Stimulated activated naive CD4-positive, alpha-beta T cell (primary cell): ENCODE results near the gene PTPRN2.

Experiments used
- DNase-seq, 6 experiments: peaks; one replicate each; lab custom pipeline; 2025; lab: John Stamatoyannopoulos, UW

The PTPRN2 gene

GRCh38 chr7:158011941-158012340, 575.7 kb downstream of the PTPRN2 start:
- DNase-seq, result no peak

GRCh38 chr7:158010961-158011693, 576.5 kb downstream of the PTPRN2 start:
- DNase-seq, result no peak

- no peak for DNase-seq
These were observed 577.7 kb downstream of the PTPRN2 start for GRCh38 chr7:158009886-158010285.

DNA sequence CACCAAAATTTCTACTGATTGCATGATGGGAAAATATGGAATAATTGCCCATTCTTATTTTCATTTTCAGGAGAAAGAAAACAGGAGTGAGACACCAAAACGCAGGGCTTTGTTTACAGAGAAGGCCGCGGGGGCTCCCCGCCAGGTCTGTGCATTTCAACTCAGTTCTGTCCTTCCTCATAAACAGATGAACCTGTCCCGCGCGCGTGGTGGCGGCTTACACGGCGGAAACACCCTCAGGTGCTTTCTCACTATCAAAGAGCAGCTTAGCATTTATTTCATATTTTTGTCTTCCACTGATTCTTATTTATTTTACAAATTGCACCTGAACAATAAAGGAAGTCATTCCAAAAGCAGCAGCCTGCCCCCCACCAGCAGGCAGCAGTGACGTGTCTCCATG, 579.4 kb downstream of the PTPRN2 start:
- no peak for DNase-seq

- DNase-seq, result no peak
These were observed 579.8 kb downstream of the PTPRN2 start for GRCh38 chr7:158007697-158008257.

DNA sequence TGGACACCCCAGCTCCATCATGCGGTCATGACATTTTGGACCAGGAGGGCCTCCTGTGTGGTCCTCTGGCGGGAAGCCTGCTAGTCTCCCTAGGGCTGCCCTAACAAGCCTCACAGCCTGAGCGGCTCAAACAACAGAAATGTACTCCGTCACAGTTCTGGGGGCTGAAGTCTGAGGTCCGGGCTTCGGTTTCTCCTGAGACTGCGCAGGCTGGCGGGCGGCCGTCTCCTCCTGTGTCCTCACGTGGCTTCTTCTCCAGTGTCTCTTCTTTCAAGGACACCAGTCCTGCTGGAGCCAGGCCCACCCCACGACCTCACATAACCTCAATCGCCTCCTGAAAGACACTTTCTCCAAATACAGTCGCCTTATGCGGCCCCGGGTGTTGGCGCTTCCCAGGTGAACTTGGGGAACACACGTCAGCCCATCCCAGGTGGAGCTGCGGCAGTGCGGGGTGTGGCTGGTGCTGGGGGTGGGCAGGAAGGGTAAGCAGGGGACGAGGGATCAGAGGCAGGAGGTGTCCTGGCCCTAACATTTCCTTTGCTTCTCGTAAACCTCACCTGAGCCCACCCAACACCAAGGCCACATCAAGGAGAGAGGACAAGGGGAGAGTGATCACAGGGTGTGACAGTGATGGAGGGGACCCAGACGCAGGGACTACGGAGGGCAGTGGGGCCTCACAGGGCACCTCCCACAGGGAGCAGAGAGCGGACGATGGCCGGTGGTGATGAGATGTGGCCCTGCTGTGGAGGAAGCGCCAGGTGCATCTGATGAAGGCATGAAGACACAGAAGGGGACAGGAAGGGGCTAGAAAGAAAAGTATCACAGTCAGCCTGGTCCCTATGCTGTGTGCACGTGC, 580.6 kb downstream of the PTPRN2 start:
- no peak for DNase-seq

DNA sequence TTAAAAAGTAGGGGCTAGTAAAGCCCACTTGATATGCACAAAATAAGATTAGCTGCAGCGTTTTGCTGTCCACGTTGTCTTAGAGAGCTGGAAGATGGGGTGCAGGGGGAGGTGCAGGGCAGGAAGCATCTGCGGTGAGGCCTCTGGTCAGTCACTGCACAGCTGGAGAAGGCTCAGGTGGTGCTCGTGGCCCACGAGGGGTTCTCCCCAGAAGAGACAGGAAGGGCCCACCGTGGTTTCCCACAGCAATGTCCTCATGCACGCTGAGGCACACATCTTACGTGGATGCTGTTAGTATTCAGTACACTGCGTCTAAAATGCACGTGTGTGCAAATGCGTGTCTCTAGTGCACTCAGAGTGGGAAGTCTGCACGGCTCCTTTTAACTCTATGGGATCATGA, 582.1 kb downstream of the PTPRN2 start:
- no peak for DNase-seq

- DNase-seq, result no peak
These were observed 583.5 kb downstream of the PTPRN2 start for GRCh38 chr7:158004123-158004490.

- no peak for DNase-seq
These were observed 584.0 kb downstream of the PTPRN2 start for GRCh38 chr7:158003441-158004122.

GRCh38 chr7:158002486-158003080, 585.0 kb downstream of the PTPRN2 start:
- no peak for DNase-seq

- no peak for DNase-seq
These were observed 585.9 kb downstream of the PTPRN2 start for GRCh38 chr7:158001621-158002320.

DNA sequence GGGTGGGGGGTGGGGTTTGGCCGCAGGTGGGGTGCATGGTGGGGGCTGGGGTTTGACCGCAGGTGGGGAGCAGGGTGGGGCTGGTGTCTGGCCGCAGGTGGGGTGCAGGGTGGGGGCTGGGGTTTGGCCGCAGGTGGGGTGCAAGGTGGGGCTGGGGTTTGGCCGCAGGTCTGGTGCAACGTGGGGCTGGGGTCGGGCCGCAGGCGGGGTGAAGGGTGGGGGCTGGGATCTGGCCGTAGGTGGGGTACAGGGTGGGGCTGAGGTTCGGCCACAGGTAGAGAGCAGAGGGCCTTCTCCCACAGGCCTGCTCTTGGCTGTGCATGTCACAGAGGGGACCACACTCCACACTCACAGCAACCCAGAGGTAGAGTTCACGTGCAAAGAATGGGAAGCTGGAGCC, 586.6 kb downstream of the PTPRN2 start:
- DNase-seq, result no peak

GRCh38 chr7:158000160-158000559, 587.5 kb downstream of the PTPRN2 start:
- DNase-seq, result no peak

GRCh38 chr7:157998884-157999552, 588.6 kb downstream of the PTPRN2 start:
- DNase-seq, result no peak

DNA sequence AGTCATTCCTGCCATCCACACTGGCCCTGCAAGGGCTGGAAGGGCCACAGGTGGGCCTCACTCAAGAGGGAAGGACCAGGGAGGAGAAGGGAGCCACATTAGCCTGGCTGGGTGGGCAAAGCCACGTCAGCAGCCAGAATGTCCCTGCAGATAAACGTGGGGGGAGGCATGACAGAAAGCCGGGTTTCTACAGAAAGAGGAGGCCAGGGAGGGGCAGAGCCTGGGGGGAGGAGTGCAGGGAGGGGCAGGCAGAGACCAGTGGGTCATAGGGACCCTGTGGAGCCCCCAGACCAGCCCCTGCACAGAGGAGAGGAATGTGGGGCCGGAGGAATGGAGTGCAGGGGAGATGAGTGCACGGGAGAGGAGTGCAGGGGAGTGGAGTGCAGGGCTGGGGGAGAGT, 590.2 kb downstream of the PTPRN2 start:
- no peak for DNase-seq

- DNase-seq, result no peak
These were observed 590.6 kb downstream of the PTPRN2 start for GRCh38 chr7:157997080-157997440.

- DNase-seq, result no peak
These were observed 591.1 kb downstream of the PTPRN2 start for GRCh38 chr7:157996359-157997079.

DNA sequence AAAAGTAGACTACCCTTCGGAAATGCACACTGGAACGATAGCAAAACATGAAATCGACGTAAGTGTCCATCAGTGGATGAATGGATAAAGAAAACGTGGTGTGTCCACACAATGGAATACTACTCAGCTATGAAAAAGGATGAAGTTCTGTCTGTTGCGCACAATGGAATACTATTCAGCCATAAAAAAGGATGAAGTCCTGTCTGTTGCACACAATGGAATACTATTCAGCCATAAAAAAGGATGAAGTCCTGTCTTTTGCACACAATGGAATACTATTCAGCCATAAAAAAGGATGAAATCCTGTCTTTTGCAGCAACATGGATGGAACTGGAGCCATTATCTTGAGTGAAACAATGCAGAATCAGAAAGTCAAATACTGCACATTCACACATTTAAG, 591.8 kb downstream of the PTPRN2 start:
- no peak for DNase-seq

- DNase-seq, result no peak
These were observed 593.3 kb downstream of the PTPRN2 start for GRCh38 chr7:157994319-157994718.

GRCh38 chr7:157993406-157994105, 594.1 kb downstream of the PTPRN2 start:
- no peak for DNase-seq
